ENCODE data around the gene NDUFA11. TPM values are rescaled to one million over a fixed set of nuclear protein-coding genes. Genes with fewer than 3 reads are reported as not detected.

Gene NDUFA11
- total and polyA plus RNA-seq, 2 of the 13 experiments (the other 11 are each of a cell fraction or from before 2014, with no cell fraction given) = 286 to 378 TPM

DNA sequence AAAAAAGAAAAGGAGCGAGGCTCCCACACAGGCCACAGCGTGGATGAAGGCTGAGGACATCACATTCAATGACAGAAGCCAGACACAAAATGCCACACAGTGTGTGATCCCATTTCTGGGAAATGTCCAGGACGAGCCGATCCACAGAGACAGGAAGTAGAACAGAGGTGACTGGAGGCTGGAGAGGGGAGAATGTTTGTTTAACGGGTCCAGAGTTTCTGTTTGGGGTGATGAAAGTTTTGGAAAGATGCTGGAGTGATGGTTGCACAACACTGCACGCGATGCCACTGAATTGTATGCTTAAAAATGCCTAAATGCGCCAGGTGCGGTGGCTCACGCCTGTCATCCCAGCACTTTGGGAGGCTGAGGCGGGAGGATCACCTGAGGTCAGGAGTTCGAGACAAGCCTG, 32.6 kb downstream of the NDUFA11 start (continued):
- 0 out of 2 replicates have a peak, but pooled peaks have one; percentile 14 for TF ChIP-seq STAG1 (CRISPR knock-in tag; IDR thresholded peaks at IDR 0.05)
- peak; percentile 99 for TF ChIP-seq ZNF614 (CRISPR knock-in tag; IDR thresholded peaks at IDR 0.05; ENCODE audit: borderline replicate concordance)
- TF ChIP-seq, protein P1, sequence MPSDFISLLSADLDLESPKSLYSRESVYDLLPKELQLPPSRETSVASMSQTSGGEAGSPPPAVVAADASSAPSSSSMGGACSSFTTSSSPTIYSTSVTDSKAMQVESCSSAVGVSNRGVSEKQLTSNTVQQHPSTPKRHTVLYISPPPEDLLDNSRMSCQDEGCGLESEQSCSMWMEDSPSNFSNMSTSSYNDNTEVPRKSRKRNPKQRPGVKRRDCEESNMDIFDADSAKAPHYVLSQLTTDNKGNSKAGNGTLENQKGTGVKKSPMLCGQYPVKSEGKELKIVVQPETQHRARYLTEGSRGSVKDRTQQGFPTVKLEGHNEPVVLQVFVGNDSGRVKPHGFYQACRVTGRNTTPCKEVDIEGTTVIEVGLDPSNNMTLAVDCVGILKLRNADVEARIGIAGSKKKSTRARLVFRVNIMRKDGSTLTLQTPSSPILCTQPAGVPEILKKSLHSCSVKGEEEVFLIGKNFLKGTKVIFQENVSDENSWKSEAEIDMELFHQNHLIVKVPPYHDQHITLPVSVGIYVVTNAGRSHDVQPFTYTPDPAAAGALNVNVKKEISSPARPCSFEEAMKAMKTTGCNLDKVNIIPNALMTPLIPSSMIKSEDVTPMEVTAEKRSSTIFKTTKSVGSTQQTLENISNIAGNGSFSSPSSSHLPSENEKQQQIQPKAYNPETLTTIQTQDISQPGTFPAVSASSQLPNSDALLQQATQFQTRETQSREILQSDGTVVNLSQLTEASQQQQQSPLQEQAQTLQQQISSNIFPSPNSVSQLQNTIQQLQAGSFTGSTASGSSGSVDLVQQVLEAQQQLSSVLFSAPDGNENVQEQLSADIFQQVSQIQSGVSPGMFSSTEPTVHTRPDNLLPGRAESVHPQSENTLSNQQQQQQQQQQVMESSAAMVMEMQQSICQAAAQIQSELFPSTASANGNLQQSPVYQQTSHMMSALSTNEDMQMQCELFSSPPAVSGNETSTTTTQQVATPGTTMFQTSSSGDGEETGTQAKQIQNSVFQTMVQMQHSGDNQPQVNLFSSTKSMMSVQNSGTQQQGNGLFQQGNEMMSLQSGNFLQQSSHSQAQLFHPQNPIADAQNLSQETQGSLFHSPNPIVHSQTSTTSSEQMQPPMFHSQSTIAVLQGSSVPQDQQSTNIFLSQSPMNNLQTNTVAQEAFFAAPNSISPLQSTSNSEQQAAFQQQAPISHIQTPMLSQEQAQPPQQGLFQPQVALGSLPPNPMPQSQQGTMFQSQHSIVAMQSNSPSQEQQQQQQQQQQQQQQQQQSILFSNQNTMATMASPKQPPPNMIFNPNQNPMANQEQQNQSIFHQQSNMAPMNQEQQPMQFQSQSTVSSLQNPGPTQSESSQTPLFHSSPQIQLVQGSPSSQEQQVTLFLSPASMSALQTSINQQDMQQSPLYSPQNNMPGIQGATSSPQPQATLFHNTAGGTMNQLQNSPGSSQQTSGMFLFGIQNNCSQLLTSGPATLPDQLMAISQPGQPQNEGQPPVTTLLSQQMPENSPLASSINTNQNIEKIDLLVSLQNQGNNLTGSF (CRISPR knock-in tag; IDR thresholded peaks at IDR 0.05) = no peak
- TF ChIP-seq SIN3A (IDR thresholded peaks at IDR 0.05; ENCODE audit: borderline replicate concordance, low read depth, low read length) = no peak
- TF ChIP-seq KAT2B (IDR thresholded peaks at IDR 0.05; ENCODE audit: borderline replicate concordance, low read depth, low read length) = no peak
- no peak for TF ChIP-seq GLI4 (CRISPR knock-in tag; IDR thresholded peaks at IDR 0.05; ENCODE audit: borderline replicate concordance)
- TF ChIP-seq ZBTB3 (CRISPR knock-in tag; IDR thresholded peaks at IDR 0.05; ENCODE audit: borderline replicate concordance, low read depth) = peak; percentile 93
- TF ChIP-seq ZSCAN21 (CRISPR knock-in tag; IDR thresholded peaks at IDR 0.05; ENCODE audit: borderline replicate concordance) = peak; percentile 63; the same call in 1 of the 2 replicates
- TF ChIP-seq ZBTB7B (CRISPR knock-in tag; IDR thresholded peaks at IDR 0.05) = peak; percentile 82; the same call in 1 of the 2 replicates
- TF ChIP-seq RBM39 (IDR thresholded peaks at IDR 0.05; ENCODE audit: low read depth, low read length, poor library complexity, severe bottlenecking) = no peak
- TF ChIP-seq ZFAT (CRISPR knock-in tag; conservative IDR thresholded peaks at IDR 0.05) = no peak
- TF ChIP-seq, protein P2, sequence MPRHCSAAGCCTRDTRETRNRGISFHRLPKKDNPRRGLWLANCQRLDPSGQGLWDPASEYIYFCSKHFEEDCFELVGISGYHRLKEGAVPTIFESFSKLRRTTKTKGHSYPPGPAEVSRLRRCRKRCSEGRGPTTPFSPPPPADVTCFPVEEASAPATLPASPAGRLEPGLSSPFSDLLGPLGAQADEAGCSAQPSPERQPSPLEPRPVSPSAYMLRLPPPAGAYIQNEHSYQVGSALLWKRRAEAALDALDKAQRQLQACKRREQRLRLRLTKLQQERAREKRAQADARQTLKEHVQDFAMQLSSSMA (CRISPR knock-in tag; IDR thresholded peaks at IDR 0.05) = no peak
- TF ChIP-seq RFXANK (CRISPR knock-in tag; IDR thresholded peaks at IDR 0.05) = peak; percentile 74; the same call in 1 of the 2 replicates
- TF ChIP-seq, protein P3, sequence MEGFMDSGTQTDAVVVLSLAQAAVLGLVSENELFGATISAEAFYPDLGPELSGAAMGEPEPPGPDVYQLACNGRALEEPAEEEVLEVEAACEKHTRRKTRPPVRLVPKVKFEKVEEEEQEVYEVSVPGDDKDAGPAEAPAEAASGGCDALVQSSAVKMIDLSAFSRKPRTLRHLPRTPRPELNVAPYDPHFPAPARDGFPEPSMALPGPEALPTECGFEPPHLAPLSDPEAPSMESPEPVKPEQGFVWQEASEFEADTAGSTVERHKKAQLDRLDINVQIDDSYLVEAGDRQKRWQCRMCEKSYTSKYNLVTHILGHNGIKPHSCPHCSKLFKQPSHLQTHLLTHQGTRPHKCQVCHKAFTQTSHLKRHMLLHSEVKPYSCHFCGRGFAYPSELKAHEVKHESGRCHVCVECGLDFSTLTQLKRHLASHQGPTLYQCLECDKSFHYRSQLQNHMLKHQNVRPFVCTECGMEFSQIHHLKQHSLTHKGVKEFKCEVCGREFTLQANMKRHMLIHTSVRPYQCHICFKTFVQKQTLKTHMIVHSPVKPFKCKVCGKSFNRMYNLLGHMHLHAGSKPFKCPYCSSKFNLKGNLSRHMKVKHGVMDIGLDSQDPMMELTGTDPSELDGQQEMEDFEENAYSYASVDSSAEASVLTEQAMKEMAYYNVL (CRISPR knock-in tag; IDR thresholded peaks at IDR 0.05; ENCODE audit: borderline replicate concordance) = peak; percentile 83; the same call in 1 of the 2 replicates
- no peak for TF ChIP-seq ZNF274 (CRISPR knock-in tag; IDR thresholded peaks at IDR 0.05)
- TF ChIP-seq, protein P4, sequence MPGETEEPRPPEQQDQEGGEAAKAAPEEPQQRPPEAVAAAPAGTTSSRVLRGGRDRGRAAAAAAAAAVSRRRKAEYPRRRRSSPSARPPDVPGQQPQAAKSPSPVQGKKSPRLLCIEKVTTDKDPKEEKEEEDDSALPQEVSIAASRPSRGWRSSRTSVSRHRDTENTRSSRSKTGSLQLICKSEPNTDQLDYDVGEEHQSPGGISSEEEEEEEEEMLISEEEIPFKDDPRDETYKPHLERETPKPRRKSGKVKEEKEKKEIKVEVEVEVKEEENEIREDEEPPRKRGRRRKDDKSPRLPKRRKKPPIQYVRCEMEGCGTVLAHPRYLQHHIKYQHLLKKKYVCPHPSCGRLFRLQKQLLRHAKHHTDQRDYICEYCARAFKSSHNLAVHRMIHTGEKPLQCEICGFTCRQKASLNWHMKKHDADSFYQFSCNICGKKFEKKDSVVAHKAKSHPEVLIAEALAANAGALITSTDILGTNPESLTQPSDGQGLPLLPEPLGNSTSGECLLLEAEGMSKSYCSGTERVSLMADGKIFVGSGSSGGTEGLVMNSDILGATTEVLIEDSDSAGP (CRISPR knock-in tag; IDR thresholded peaks at IDR 0.05; ENCODE audit: borderline replicate concordance) = no peak
- peak; percentile 98 for TF ChIP-seq NCOA2 (CRISPR knock-in tag; IDR thresholded peaks at IDR 0.05)
